ENCODE data around the gene KRTAP12-1.

DNA sequence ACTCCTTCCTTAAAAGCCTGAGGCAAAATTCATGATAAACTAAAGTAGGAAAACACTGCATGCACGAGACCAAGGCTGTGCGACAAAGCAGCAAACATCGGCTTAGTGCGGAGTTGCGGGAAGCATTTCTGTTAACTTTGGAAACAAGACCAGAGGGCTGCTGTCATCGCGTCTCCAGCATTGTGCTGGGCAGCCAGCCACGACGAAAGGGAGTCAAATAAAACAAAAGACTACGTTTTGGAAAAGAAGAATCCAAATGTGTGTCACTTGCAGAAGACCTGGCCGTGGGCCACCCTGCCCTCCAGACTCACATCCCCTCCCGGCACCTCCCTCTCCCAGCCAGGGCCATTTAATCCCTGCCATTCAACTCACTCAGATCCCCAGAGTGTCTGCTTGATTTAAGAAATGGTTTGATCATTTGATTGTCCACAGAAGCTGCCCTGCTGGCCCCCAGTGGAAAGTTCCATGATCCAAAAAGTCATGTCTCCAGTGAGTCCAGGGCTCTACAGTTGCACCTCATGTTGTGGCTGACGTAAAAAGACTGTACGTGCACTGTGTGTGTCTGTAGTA, 38.1 kb downstream of the KRTAP12-1 start:
- TF ChIP-seq ZFP30 (CRISPR knock-in tag; IDR thresholded peaks at IDR 0.05) (no peak), ARNTL (CRISPR knock-in tag; IDR thresholded peaks at IDR 0.05; ENCODE audit: borderline replicate concordance, low read depth) (no peak), GLIS3 (CRISPR knock-in tag; IDR thresholded peaks at IDR 0.05) (no peak), ZFP3 (CRISPR knock-in tag; IDR thresholded peaks at IDR 0.05) (no peak), CSDC2 (CRISPR knock-in tag; IDR thresholded peaks at IDR 0.05) (no peak), SNAI2 (CRISPR knock-in tag; IDR thresholded peaks at IDR 0.05) (no peak), ESRRG (CRISPR knock-in tag; IDR thresholded peaks at IDR 0.05) (no peak), PPARA (CRISPR knock-in tag; IDR thresholded peaks at IDR 0.05; ENCODE audit: borderline replicate concordance) (no peak), ZNF565 (CRISPR knock-in tag; conservative IDR thresholded peaks at IDR 0.05; ENCODE audit: low read depth) (no peak)
- TF ChIP-seq, protein P1, sequence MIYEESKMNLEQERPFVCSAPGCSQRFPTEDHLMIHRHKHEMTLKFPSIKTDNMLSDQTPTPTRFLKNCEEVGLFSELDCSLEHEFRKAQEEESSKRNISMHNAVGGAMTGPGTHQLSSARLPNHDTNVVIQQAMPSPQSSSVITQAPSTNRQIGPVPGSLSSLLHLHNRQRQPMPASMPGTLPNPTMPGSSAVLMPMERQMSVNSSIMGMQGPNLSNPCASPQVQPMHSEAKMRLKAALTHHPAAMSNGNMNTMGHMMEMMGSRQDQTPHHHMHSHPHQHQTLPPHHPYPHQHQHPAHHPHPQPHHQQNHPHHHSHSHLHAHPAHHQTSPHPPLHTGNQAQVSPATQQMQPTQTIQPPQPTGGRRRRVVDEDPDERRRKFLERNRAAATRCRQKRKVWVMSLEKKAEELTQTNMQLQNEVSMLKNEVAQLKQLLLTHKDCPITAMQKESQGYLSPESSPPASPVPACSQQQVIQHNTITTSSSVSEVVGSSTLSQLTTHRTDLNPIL (CRISPR knock-in tag; IDR thresholded peaks at IDR 0.05; ENCODE audit: low read depth) = no peak
- TF ChIP-seq, protein P2, sequence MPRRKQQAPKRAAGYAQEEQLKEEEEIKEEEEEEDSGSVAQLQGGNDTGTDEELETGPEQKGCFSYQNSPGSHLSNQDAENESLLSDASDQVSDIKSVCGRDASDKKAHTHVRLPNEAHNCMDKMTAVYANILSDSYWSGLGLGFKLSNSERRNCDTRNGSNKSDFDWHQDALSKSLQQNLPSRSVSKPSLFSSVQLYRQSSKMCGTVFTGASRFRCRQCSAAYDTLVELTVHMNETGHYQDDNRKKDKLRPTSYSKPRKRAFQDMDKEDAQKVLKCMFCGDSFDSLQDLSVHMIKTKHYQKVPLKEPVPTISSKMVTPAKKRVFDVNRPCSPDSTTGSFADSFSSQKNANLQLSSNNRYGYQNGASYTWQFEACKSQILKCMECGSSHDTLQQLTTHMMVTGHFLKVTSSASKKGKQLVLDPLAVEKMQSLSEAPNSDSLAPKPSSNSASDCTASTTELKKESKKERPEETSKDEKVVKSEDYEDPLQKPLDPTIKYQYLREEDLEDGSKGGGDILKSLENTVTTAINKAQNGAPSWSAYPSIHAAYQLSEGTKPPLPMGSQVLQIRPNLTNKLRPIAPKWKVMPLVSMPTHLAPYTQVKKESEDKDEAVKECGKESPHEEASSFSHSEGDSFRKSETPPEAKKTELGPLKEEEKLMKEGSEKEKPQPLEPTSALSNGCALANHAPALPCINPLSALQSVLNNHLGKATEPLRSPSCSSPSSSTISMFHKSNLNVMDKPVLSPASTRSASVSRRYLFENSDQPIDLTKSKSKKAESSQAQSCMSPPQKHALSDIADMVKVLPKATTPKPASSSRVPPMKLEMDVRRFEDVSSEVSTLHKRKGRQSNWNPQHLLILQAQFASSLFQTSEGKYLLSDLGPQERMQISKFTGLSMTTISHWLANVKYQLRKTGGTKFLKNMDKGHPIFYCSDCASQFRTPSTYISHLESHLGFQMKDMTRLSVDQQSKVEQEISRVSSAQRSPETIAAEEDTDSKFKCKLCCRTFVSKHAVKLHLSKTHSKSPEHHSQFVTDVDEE (CRISPR knock-in tag; IDR thresholded peaks at IDR 0.05) = no peak
- TF ChIP-seq, protein P3, sequence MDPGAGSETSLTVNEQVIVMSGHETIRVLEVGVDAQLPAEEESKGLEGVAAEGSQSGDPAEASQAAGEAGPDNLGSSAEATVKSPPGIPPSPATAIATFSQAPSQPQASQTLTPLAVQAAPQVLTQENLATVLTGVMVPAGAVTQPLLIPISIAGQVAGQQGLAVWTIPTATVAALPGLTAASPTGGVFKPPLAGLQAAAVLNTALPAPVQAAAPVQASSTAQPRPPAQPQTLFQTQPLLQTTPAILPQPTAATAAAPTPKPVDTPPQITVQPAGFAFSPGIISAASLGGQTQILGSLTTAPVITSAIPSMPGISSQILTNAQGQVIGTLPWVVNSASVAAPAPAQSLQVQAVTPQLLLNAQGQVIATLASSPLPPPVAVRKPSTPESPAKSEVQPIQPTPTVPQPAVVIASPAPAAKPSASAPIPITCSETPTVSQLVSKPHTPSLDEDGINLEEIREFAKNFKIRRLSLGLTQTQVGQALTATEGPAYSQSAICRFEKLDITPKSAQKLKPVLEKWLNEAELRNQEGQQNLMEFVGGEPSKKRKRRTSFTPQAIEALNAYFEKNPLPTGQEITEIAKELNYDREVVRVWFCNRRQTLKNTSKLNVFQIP (CRISPR knock-in tag; IDR thresholded peaks at IDR 0.05; ENCODE audit: borderline replicate concordance, low read depth) = no peak
- TF ChIP-seq, protein P4, sequence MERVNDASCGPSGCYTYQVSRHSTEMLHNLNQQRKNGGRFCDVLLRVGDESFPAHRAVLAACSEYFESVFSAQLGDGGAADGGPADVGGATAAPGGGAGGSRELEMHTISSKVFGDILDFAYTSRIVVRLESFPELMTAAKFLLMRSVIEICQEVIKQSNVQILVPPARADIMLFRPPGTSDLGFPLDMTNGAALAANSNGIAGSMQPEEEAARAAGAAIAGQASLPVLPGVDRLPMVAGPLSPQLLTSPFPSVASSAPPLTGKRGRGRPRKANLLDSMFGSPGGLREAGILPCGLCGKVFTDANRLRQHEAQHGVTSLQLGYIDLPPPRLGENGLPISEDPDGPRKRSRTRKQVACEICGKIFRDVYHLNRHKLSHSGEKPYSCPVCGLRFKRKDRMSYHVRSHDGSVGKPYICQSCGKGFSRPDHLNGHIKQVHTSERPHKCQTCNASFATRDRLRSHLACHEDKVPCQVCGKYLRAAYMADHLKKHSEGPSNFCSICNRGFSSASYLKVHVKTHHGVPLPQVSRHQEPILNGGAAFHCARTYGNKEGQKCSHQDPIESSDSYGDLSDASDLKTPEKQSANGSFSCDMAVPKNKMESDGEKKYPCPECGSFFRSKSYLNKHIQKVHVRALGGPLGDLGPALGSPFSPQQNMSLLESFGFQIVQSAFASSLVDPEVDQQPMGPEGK (CRISPR knock-in tag; IDR thresholded peaks at IDR 0.05; ENCODE audit: borderline replicate concordance) = no peak
- TF ChIP-seq, protein P5, sequence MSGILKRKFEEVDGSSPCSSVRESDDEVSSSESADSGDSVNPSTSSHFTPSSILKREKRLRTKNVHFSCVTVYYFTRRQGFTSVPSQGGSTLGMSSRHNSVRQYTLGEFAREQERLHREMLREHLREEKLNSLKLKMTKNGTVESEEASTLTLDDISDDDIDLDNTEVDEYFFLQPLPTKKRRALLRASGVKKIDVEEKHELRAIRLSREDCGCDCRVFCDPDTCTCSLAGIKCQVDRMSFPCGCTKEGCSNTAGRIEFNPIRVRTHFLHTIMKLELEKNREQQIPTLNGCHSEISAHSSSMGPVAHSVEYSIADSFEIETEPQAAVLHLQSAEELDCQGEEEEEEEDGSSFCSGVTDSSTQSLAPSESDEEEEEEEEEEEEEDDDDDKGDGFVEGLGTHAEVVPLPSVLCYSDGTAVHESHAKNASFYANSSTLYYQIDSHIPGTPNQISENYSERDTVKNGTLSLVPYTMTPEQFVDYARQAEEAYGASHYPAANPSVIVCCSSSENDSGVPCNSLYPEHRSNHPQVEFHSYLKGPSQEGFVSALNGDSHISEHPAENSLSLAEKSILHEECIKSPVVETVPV (CRISPR knock-in tag; IDR thresholded peaks at IDR 0.05) = no peak

Data from SK-N-SH treated with all-trans-retinoic acid at 6 μM for 48 hours (cell line).